Erythroblast (primary cell): ENCODE data around the gene BTNL9.

Experiments
- GATA1 ChIP-seq: IDR thresholded peaks from 2 replicates; pipeline ENCODE4 v1.6.1; 2011; ENCODE audit warnings: low read depth, mild to moderate bottlenecking, control low read depth, low read length, moderate library complexity
- POLR2A ChIP-seq: IDR thresholded peaks from 2 replicates; pipeline ENCODE4 v1.6.1; 2011; ENCODE audit warnings: mild to moderate bottlenecking, low read length

GRCh38 chr5:181105391-181106025 is 65.4 kb downstream of the BTNL9 start:
- TF ChIP-seq POLR2A (no peak), GATA1 (no peak)
